Fibroblast of mammary gland (primary cell): Measurements from ENCODE around the gene IDH3B.

Source experiments
- DNase-seq: peaks from one replicate; pipeline ENCODE4 v3.0.0-alpha.2; 2010; ENCODE audit warnings: low read depth
- H3K4me3 ChIP-seq: 2 replicates; pipeline ENCODE4 v1.5.1; 2011; ENCODE audit warnings: low read depth, mild to moderate bottlenecking, low read length, moderate library complexity; ENCODE audit not compliant: control insufficient read depth
- TF ChIP-seq, protein P1 (sequence below): conservative IDR thresholded peaks from 2 replicates; pipeline ENCODE4 v1.5.1; 2011; ENCODE audit warnings: low read depth, low read length, inconsistent platforms; ENCODE audit not compliant: control insufficient read depth, insufficient read depth

Gene IDH3B

DNA sequence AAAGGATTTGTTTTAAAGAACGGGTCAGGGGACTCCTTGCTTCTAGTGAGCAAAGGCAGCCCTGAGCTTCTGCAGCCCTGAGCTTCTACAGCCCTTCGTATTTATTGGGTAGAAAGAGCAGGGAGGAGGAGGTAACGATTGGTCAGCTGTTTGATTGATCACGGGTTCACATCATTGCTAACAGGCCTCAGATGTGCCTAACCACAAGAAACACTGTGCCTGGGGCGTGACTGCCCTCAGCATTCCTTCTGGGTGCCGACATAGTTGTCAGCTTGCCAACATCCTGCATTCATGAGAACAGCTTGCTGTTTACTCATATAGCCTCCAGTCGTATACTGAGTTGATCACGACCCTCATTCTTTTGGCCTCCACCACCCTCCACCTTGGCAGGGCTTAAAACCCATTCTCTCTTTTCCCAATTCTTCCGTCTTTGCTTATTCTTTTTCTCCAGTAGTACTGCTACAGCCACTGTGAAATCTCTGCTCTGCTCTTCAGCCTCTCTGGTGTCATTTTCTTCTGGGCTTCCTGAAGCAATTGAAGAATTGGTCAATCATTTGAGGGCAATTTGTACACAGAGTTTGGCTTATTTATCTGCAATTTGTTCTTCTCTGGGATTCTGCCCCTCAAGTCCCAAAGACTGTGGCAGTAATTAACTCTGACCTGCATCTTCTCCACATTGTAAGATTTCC lies 37.0 kb downstream of the IDH3B start:
- TF ChIP-seq, protein P1, sequence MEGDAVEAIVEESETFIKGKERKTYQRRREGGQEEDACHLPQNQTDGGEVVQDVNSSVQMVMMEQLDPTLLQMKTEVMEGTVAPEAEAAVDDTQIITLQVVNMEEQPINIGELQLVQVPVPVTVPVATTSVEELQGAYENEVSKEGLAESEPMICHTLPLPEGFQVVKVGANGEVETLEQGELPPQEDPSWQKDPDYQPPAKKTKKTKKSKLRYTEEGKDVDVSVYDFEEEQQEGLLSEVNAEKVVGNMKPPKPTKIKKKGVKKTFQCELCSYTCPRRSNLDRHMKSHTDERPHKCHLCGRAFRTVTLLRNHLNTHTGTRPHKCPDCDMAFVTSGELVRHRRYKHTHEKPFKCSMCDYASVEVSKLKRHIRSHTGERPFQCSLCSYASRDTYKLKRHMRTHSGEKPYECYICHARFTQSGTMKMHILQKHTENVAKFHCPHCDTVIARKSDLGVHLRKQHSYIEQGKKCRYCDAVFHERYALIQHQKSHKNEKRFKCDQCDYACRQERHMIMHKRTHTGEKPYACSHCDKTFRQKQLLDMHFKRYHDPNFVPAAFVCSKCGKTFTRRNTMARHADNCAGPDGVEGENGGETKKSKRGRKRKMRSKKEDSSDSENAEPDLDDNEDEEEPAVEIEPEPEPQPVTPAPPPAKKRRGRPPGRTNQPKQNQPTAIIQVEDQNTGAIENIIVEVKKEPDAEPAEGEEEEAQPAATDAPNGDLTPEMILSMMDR = no peak
- peak; percentile 91 for DNase-seq
- no peak overlapping the region for H3K4me3 ChIP-seq

DNA sequence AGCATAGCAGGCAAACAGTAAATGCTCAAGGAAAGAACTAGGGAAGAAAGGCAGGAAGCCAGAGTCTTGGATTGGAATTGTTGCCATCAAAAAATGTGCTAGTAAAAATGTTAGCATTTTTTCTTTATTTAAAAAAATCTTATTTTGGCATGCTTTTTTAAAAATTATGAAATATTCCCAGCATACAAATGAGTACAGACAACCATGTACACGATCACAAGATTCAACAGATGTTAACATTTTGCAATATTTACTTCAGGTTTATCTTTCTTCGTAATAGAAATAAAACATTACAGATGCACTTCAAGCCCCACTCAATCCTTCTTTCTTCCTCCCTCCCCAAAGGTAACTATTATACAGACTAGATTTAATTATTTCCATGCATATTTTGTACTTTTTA lies 39.0 kb downstream of the IDH3B start:
- TF ChIP-seq, protein P1 = no peak
- no peak overlapping the region for H3K4me3 ChIP-seq
- no peak for DNase-seq

DNA sequence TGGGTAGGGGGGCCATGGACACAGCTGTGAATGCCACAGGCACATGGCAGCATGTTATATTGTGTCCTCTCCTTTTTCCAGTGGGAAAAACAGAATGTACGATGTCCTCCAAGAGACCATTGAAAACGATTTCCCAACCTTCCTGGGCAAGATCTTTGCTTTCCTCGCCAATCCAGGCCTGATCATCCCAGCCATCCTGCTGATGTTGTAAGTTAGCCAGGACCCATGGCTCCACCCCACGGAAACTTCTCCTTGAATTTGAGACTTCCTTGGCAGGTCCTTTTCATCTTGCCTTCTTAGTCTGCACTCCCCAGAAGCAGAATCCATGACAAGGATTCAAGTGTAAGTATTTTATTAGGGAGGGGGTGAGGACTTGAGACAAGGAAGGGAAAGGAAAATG lies 39.8 kb downstream of the IDH3B start:
- DNase-seq = peak; percentile 10
- TF ChIP-seq, protein P1 = no peak
- H3K4me3 ChIP-seq = no peak overlapping the region

DNA sequence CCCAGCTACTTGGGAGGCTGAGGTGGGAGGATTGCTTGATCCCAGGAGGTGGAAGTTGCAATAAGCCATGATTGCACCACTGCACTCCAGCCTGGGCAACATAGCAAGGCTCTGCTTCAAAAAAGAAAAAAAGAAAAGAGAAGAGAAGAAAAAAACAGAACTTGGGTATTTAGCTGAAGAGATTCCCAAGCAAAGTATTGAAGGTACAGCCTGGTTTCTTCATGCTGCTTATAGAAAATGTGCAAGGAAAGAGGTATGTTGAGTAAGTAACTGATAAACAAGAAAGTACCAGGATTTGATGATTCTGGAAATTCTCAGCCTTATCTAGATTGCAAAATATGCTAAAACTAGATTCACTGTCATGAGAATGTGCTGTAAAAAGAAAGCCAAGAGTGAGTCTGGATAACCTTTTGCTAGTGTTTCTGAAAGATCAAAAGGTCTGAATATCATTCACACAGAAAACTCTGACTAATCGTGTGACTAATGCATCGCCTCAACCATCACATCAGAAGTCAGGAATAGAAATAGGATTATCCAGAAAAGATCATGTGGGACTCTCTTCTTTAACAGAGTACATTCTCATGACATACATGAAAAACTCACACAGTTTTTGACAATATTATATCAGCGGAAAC lies 43.9 kb downstream of the IDH3B start:
- TF ChIP-seq, protein P1 = no peak
- H3K4me3 ChIP-seq = no peak overlapping the region
- DNase-seq = peak; percentile 69

DNA sequence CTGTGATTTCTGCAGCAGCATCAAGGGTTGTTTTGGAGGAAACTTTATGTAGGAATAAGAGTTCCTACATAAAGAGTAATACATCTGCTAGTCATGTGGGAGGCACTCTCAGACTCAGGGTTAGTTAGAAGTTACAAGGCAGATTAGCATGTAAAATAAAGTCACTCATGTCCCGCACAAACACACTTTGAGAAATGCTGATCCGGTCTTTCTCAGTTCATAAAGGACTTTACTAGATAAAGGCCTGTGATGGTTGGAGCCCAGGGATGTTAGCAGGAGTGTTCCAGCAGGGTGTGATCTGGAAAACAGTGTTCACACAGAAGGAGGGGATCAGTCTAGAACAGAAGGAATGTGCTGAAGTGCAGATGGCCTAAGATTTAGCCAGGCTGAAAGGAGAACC lies 44.7 kb downstream of the IDH3B start:
- DNase-seq = no peak
- H3K4me3 ChIP-seq = no peak overlapping the region
- TF ChIP-seq, protein P1 = no peak

DNA sequence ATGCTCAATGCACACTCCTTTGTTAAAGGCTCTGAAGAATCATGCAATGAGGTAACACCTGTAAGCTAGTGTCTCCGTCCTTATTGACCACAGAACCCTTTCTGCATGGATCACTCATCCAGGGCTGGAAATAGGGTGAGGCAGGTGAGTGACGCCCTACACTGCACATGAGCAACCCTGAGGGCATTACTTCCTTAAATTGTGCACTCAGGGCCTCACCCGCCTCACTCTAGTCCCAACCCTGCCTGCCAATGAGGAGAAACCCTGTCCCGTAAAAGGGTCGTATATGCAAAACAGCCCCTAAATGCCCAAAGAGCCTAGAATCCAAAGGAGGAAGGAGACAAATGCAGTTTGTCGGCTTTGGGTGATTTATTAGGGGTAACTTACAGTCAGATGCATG lies 45.2 kb downstream of the IDH3B start:
- no peak overlapping the region for H3K4me3 ChIP-seq
- no peak for DNase-seq
- TF ChIP-seq, protein P1 = no peak
